AG20443 (cell line): ENCODE measurements around the gene TBC1D16.

Experiments
- DNase-seq: peaks from one replicate; pipeline ENCODE4 v3.0.0; 2012; ENCODE audit warnings: low spot score, mixed read lengths

TBC1D16 gene

GRCh38 chr17:80025140-80025539 lies 10.5 kb downstream of the TBC1D16 start:
- no peak for DNase-seq

- no peak for DNase-seq
Observed at GRCh38 chr17:80024206-80024972, 11.3 kb downstream of the TBC1D16 start.

GRCh38 chr17:80023481-80024205 lies 12.0 kb downstream of the TBC1D16 start:
- no peak for DNase-seq

- DNase-seq: no peak
Observed at GRCh38 chr17:80021600-80021999, 14.1 kb downstream of the TBC1D16 start.

GRCh38 chr17:80018917-80019651 lies 16.6 kb downstream of the TBC1D16 start:
- DNase-seq: no peak

GRCh38 chr17:80017226-80018010 lies 18.3 kb downstream of the TBC1D16 start:
- DNase-seq: no peak

GRCh38 chr17:80012765-80013741 lies 22.6 kb downstream of the TBC1D16 start:
- DNase-seq: no peak

- no peak for DNase-seq
Observed at GRCh38 chr17:80011989-80012555, 23.6 kb downstream of the TBC1D16 start.

- no peak for DNase-seq
Observed at GRCh38 chr17:80010283-80010858, 25.3 kb downstream of the TBC1D16 start.

GRCh38 chr17:80009391-80010282 lies 26.0 kb downstream of the TBC1D16 start:
- DNase-seq: no peak

GRCh38 chr17:80008848-80009247 lies 26.8 kb downstream of the TBC1D16 start:
- DNase-seq: no peak

GRCh38 chr17:80008383-80008840 lies 27.3 kb downstream of the TBC1D16 start:
- DNase-seq: peak; percentile 95

GRCh38 chr17:80007939-80008338 lies 27.7 kb downstream of the TBC1D16 start:
- DNase-seq: no peak

GRCh38 chr17:80006811-80007752 lies 28.6 kb downstream of the TBC1D16 start:
- no peak for DNase-seq

- DNase-seq: no peak
Observed at GRCh38 chr17:80006339-80006720, 29.3 kb downstream of the TBC1D16 start.

- DNase-seq: peak; percentile 90
Observed at GRCh38 chr17:80005360-80006338, 30.0 kb downstream of the TBC1D16 start.

- DNase-seq: no peak
Observed at GRCh38 chr17:80003969-80004368, 31.7 kb downstream of the TBC1D16 start.
